Measurements from ENCODE around the gene NGRN.

DNA sequence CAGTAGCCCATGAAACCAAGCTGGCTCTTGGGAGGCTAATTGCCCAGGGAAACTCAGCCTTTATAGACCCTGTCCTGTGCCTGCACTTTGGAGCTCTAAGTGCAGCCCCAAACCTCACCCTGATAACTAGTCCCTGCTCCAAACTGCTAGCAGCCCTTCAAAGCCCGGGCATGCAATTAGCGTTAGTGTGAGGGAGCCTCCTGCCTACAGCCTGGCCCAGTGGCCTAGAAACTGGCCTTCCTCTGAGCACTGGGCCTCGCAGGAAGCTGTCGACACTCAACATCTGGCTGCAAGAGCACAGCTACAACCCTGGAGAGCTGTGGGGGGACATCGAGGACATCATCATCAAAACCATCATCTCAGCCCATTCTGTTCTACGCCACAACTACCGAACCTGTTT, 7.7 kb upstream of the NGRN start:
- no peak for TF ChIP-seq POLR2A (IDR thresholded peaks at IDR 0.05; ENCODE audit: low read depth, low read length)
- no peak for TF ChIP-seq TAF1 (IDR thresholded peaks at IDR 0.05; ENCODE audit: borderline replicate concordance, low read depth, low read length)

Measured in GM12892 (cell line).